Iris pigment epithelial cell (primary cell): Measurements from ENCODE around the gene BORCS5.

Experiments used
- DNase-seq: peaks from one replicate; pipeline ENCODE4 v3.0.0-alpha.2; 2011; ENCODE audit warnings: low read depth

The BORCS5 gene

GRCh38 chr12:12511895-12512711, 155.2 kb downstream of the BORCS5 start:
- DNase-seq: no peak

- DNase-seq: no peak
These were observed 156.6 kb downstream of the BORCS5 start for GRCh38 chr12:12513416-12514006.

GRCh38 chr12:12518464-12518845, 161.6 kb downstream of the BORCS5 start:
- no peak for DNase-seq

GRCh38 chr12:12518919-12519318, 162.0 kb downstream of the BORCS5 start:
- DNase-seq: peak; percentile 51
